Brain microvascular endothelial cell (primary cell): ENCODE data around the gene PHGDH.
A peak's percentile ranks its signal among the peaks of the same experiment; 100 is the strongest.

Source experiments
- DNase-seq: peaks from one replicate; pipeline ENCODE4 v3.0.0-alpha.2; 2020
- H3K27ac ChIP-seq: fragments of 250-450 bp; sonication (Bioruptor Pico); 2 replicates; pipeline ENCODE4 v1.5.1; 2020; ENCODE audit warnings: mild to moderate bottlenecking, moderate library complexity
- H3K27me3 ChIP-seq: fragments of 250-450 bp; sonication (Bioruptor Pico); replicated peaks from 2 replicates; pipeline ENCODE4 v1.5.1; 2020; ENCODE audit warnings: mild to moderate bottlenecking
- H3K36me3 ChIP-seq: fragments of 250-450 bp; sonication (Bioruptor Pico); replicated peaks from 2 replicates; pipeline ENCODE4 v1.5.1; 2020; ENCODE audit warnings: mild to moderate bottlenecking
- H3K4me3 ChIP-seq: 2 replicates; pipeline ENCODE4 v1.5.1; 2011; ENCODE audit warnings: low read depth, mild to moderate bottlenecking, control low read depth, low read length, moderate library complexity
- CTCF ChIP-seq: IDR thresholded peaks from 2 replicates; pipeline ENCODE4 v1.5.1; 2011; ENCODE audit warnings: low read depth, mild to moderate bottlenecking, moderate library complexity, low read length, control low read depth, inconsistent platforms; ENCODE audit errors: missing control alignments
- in situ Hi-C: cut with HindIII; loops from 2 replicates; pipeline ENCODE4 v1.10.0; 2017; ENCODE audit warnings: low sequenced_read_pairs, low pct_ligation_motif_present

PHGDH gene

GRCh38 chr1:119673171-119673940, 38.4 kb upstream of the PHGDH start:
- Histone ChIP-seq H3K27ac (peak overlapping the region; percentile 96), H3K4me3 (no peak overlapping the region), H3K36me3 (no peaks in the 10 kb centered on the region), H3K27me3 (no peaks in the 10 kb centered on the region)
- in situ Hi-C loops: no loop called here
- no peak for TF ChIP-seq CTCF
- peak; percentile 79 for DNase-seq

- Histone ChIP-seq H3K27ac (peak overlapping the region; percentile 96), H3K36me3 (no peaks in the 10 kb centered on the region), H3K4me3 (no peak overlapping the region), H3K27me3 (no peaks in the 10 kb centered on the region)
- DNase-seq: peak; percentile 72
- in situ Hi-C loops: no loop called here
- TF ChIP-seq CTCF: no peak
Observed at GRCh38 chr1:119674111-119674526, 37.6 kb upstream of the PHGDH start.

GRCh38 chr1:119674835-119675289, 36.9 kb upstream of the PHGDH start:
- peak overlapping the region; percentile 96 for H3K27ac ChIP-seq
- H3K36me3 ChIP-seq: no peaks in the 10 kb centered on the region
- DNase-seq: peak; percentile 69
- no peaks in the 10 kb centered on the region for H3K27me3 ChIP-seq
- in situ Hi-C loops: no loop called here
- no peak overlapping the region for H3K4me3 ChIP-seq
- no peak for TF ChIP-seq CTCF

GRCh38 chr1:119675349-119676345, 36.1 kb upstream of the PHGDH start:
- peak; percentile 77 for TF ChIP-seq CTCF
- H3K27ac ChIP-seq: peak overlapping the region; percentile 74
- peak; percentile 95 for DNase-seq
- H3K27me3 ChIP-seq: no peaks in the 10 kb centered on the region
- in situ Hi-C loops: no loop called here
- H3K4me3 ChIP-seq: peak overlapping the region; percentile 48
- no peaks in the 10 kb centered on the region for H3K36me3 ChIP-seq

- no peak for TF ChIP-seq CTCF
- in situ Hi-C loops: no loop called here
- Histone ChIP-seq H3K4me3 (no peak overlapping the region), H3K27ac (no peak overlapping the region), H3K36me3 (no peaks in the 10 kb centered on the region), H3K27me3 (no peaks in the 10 kb centered on the region)
- no peak for DNase-seq
Observed at GRCh38 chr1:119676571-119677206, 35.0 kb upstream of the PHGDH start.
